NCI-H1092 treated with DMSO at 0.1 percent for 48 hours (cell line): ENCODE data around the gene MYPN.
"Not testable (repeated sequence)": the region's sequence is repeated elsewhere in the genome, so short reads cannot be mapped to it uniquely, and the experiment has no call there.

Experiments used
- DNase-seq: peaks from one replicate; lab custom pipeline; 2025; lab: John Stamatoyannopoulos, UW

The MYPN gene, protein sequence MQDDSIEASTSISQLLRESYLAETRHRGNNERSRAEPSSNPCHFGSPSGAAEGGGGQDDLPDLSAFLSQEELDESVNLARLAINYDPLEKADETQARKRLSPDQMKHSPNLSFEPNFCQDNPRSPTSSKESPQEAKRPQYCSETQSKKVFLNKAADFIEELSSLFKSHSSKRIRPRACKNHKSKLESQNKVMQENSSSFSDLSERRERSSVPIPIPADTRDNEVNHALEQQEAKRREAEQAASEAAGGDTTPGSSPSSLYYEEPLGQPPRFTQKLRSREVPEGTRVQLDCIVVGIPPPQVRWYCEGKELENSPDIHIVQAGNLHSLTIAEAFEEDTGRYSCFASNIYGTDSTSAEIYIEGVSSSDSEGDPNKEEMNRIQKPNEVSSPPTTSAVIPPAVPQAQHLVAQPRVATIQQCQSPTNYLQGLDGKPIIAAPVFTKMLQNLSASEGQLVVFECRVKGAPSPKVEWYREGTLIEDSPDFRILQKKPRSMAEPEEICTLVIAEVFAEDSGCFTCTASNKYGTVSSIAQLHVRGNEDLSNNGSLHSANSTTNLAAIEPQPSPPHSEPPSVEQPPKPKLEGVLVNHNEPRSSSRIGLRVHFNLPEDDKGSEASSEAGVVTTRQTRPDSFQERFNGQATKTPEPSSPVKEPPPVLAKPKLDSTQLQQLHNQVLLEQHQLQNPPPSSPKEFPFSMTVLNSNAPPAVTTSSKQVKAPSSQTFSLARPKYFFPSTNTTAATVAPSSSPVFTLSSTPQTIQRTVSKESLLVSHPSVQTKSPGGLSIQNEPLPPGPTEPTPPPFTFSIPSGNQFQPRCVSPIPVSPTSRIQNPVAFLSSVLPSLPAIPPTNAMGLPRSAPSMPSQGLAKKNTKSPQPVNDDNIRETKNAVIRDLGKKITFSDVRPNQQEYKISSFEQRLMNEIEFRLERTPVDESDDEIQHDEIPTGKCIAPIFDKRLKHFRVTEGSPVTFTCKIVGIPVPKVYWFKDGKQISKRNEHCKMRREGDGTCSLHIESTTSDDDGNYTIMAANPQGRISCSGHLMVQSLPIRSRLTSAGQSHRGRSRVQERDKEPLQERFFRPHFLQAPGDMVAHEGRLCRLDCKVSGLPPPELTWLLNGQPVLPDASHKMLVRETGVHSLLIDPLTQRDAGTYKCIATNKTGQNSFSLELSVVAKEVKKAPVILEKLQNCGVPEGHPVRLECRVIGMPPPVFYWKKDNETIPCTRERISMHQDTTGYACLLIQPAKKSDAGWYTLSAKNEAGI (N-terminal part only)

DNA sequence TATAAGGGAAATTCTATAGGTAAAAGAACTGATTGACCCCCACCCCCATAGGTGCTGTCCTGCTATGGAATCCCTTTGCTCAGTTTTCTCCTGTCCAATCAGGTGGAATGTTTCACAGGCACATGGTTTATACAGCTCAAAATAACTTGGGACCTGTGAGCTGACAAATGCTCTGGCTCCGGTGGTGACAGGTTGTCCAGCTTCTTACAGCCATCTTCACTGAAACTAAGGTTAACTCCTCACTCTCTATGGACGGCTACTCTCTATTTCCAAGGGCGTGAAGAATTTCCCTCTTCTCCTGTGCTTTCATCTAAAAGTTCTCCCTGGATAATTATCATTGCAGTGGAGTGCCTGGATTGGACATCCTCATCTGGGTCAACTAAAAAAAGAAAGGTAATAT is at the start of gene MYPN:
MYPN (plus strand) TSS at position 158 of the 400 bp plus-strand sequence. CDS start 11,951 bp downstream, outside the sequence.
- DNase-seq = no peak

DNA sequence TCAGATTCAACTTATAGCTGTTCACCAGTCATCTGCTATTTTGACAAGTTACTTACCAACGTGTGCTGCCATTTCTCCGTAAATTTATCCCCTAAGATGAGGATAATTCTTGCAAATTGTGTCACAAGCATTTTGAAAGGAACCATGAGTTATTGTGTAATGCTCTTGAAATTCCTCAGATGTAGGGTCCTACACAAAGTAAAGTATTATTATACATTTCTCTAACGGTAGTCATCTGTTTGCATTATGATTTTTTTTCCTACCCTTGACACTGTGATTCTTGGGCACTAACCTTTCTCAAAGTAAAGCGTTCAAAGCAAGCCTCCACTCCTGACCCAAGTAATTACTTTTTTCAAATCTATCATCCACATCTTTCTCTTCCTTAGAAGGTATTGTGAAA is 42.3 kb upstream of the MYPN start:
- DNase-seq = no peak

DNA sequence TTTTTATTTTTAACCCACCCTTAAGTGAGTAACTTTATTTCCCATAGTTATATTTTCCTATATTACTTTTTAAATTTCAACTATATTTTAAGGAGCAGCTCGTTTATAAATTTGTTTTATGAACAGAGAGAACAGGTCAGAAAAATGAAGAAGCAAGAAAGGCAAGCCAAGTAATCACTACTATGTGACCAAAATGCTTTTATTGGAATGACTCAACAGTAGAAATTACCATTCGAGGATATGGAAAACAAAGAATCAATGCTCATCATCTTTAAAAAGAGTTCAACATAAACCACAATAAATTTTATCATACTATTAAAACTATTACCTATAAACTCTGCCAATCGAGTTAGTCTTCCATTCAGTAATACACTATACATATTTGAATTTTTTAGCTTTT is 41.8 kb upstream of the MYPN start:
- DNase-seq = no peak

- no peak for DNase-seq
These were observed 35.7 kb upstream of the MYPN start for GRCh38 chr10:68073631-68074030.

- DNase-seq = no peak
These were observed 35.1 kb upstream of the MYPN start for GRCh38 chr10:68074031-68074774.

GRCh38 chr10:68074775-68075549 is 34.3 kb upstream of the MYPN start, which contains the start of gene HERC4:
TSS of gene HERC4 (minus strand) at chr10:68075283. CDS start at chr10:68073108, 2,175 bp downstream.
- DNase-seq = peak; percentile 87

GRCh38 chr10:68075550-68076004 is 33.7 kb upstream of the MYPN start:
- no peak for DNase-seq

- DNase-seq = not testable (repeated sequence)
These were observed 33.2 kb upstream of the MYPN start for GRCh38 chr10:68076081-68076480.

GRCh38 chr10:68077026-68077425 is 32.3 kb upstream of the MYPN start:
- DNase-seq = no peak

- no peak for DNase-seq
These were observed 29.9 kb upstream of the MYPN start for GRCh38 chr10:68079434-68079833.

DNA sequence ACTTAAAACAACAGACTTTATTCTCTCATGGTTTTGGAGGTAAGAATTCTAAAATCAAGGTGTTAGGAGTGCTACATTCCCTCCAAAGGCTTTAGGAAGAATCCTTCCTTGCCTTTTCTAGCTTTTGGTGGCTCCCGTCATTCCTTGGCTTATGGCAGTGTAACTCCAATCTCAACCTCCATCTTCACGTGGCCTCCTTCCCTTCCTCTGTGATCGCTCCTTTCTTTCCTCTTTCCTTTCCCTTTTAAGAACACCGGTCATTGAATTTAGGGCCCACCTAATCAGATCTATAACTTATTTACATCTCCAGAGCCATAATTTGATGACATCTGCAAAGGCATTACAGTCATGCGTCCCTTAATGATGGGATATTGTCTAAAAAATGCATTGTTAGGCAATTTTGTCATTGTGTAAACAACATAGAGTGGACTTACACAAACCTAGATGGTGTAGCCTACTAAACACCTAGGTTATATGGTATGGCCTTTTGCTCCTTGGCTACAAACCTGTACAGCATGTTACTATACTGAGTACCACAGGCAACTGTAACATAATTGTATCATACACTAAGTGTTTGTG is 28.3 kb upstream of the MYPN start:
- DNase-seq = no peak

DNA sequence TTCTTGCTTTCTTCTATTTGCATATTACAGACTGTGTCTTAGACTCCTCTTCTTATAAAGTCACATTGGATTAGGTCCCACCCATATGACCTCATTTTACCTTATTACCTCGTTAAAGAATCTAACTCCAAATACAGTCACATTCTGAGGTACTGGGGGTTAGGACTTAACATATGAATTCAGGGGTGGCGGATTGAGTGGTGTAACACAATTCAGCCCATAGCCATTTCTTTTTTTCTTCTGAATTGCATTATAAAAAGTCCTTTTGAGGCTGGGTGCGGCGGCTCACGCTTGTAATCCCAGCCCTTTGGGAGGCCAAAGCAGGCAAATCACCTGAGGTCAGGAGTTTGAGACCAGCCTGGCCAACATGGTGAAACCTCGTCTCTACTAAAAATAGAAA is 27.4 kb upstream of the MYPN start:
- DNase-seq = no peak

- no peak for DNase-seq
These were observed 26.4 kb upstream of the MYPN start for GRCh38 chr10:68082872-68083271.

- DNase-seq = no peak
These were observed 25.3 kb upstream of the MYPN start for GRCh38 chr10:68083953-68084352.

GRCh38 chr10:68084469-68084868 is 24.8 kb upstream of the MYPN start:
- no peak for DNase-seq

DNA sequence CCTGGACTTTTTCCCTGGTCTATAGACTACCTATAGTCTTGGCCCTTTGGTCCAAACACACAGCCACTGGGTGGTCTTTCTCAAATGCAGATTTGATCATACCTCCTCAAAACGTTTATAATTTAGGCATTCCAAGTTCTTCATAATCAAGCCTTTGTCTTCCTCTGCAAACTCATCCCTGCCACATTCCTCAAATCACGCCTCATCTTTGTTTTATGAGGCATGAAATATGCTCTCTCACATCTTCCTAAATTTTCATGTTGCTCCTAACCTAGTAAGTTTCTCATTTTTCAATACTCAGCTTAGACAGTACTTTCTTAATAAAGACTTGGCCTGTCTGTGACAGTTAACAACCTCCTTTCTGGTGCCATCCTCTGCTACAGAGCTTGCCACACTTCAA is 23.3 kb upstream of the MYPN start:
- DNase-seq = no peak

DNA sequence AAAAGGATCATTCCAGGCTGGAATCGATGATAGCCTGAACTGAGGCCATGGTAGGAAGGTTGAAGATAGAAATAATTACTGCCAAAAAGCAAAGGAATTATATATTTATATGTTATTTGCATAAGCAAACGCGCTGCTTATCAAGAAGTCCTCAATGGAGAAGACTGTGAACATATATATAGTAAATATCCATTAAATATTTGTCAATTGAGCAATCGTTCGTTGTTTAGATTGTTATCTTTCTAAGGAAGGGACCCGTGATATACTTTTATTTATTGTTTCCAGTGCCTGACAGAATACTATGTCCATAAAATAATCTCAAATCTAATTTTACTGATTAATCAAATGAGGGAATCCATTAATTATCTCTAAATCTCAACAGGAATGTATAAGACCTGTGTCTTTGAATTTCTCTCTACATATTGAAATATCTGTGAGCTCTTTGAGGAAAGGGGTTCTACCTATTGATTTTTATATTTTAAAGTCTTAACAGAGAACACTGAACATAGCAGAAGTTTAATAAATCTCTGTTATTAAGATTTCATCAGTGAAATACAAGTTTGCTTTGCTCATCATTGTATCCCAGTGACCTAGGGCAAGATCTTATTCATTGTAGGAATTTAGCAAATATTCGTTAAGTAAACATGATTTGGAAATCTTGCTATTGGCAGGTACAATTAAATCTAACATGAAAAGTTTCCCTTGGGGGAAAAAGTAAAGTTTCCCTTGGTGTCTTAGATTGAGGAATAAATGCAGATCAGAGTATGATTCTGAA is 22.2 kb upstream of the MYPN start:
- no peak for DNase-seq

DNA sequence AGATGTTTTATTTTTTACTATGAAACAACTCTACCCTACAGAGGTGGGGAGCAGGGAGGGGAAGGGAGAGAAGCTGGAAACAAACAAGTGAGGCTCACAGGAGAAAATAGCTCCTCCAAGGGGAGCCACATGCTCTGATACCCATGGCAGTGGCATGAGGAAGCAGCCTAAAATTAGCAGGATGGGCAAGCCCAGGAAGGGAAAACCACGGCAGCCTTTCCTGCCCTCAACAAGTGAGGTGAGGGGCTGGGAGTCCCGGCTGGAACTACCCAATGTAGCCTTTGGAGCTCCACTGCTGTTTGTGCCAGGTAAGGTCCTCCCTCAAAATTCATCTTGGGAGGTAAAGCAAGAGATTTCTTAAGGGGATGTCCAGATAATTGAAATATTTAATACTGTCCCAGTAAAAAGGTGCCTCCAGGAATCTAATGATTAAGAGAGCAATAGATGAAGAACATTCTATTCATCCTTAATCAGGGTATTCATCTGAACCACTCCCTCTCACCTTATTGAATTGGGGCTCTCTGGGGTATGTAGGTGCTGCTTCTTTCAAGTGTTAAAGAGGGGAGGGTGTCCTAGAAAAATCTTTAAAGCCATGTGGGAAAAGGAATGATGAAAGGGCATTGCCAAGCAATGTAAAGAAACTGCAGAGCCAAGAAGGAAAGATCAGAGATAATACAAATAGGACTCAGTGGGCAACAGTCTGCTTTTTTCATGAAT is 21.4 kb upstream of the MYPN start:
- no peak for DNase-seq

GRCh38 chr10:68088740-68089139 is 20.5 kb upstream of the MYPN start:
- DNase-seq = no peak
